MCF 10A (cell line): Measurements from ENCODE around the gene CAMTA1. TPM values are rescaled to one million over a fixed set of nuclear protein-coding genes. Genes with fewer than 3 reads are reported as not detected.

ENCODE experiments used
- BruUV-seq: library from RNA; stranded (reverse); fragments of 400-500 nt; replicated peaks from 2 replicates; lab custom pipeline; 2021; lab: Mats Ljungman, UMichigan
- CTCF ChIA-PET: fragments of 300-600 bp; sonication (Branson Sonifier 250); formaldehyde crosslinking; extraction: SDS; loops from one replicate; lab custom pipeline; 2021; ENCODE audit warnings: antibody characterized with exemption, inconsistent platforms; lab: Yijun Ruan, JAX
- POLR2A ChIA-PET: fragments of 300-600, 350-650 bp; sonication (Branson Sonifier 250); formaldehyde crosslinking; extraction: SDS; loops from one replicate; lab custom pipeline; 2020; ENCODE audit warnings: antibody characterized with exemption, inconsistent platforms; lab: Yijun Ruan, JAX
- DNase-seq: peaks from one replicate; pipeline ENCODE4 v3.0.0-alpha.2; 2018; ENCODE audit not compliant: unreplicated experiment
- H3K27ac Mint-ChIP-seq: one replicate; pipeline ENCODE4 v1.8.0; 2022; ENCODE audit warnings: mild to moderate bottlenecking, low read depth, mixed read lengths; ENCODE audit not compliant: unreplicated experiment
- H3K27me3 Mint-ChIP-seq: one replicate; pipeline ENCODE4 v1.8.0; 2022; ENCODE audit warnings: mixed read lengths; ENCODE audit not compliant: insufficient read depth, unreplicated experiment
- H3K36me3 Mint-ChIP-seq: one replicate; pipeline ENCODE4 v1.8.0; 2022; ENCODE audit warnings: mild to moderate bottlenecking, moderate library complexity, mixed read lengths; ENCODE audit not compliant: insufficient read depth, unreplicated experiment
- H3K4me1 Mint-ChIP-seq: one replicate; pipeline ENCODE4 v1.8.0; 2022; ENCODE audit warnings: mixed read lengths; ENCODE audit not compliant: insufficient read depth, unreplicated experiment
- H3K4me3 Mint-ChIP-seq: one replicate; pipeline ENCODE4 v1.8.0; 2022; ENCODE audit warnings: mild to moderate bottlenecking, moderate library complexity, mixed read lengths; ENCODE audit not compliant: unreplicated experiment
- H3K9me3 Mint-ChIP-seq: one replicate; pipeline ENCODE4 v1.8.0; 2022; ENCODE audit warnings: mixed read lengths; ENCODE audit not compliant: unreplicated experiment
- intact Hi-C: fragments of 100-400 bp; cut with micrococcal nuclease; formaldehyde crosslinking; loops from 2 replicates; pipeline ENCODE4 v1.14.1; 2022
- total RNA-seq: library from RNA; stranded (reverse); gene quantifications from 2 replicates; pipeline ENCODE4 v1.2.3, GENCODE V29; 2022
- TF ChIP-seq, protein P1 (sequence below): fragments of 200-600 bp; IDR thresholded peaks from one replicate; pipeline ENCODE4 v1.8.0; 2022; ENCODE audit warnings: antibody characterized with exemption, mild to moderate bottlenecking; ENCODE audit not compliant: unreplicated experiment

Gene CAMTA1
- total RNA-seq, 1 experiment from 2014 or later = 74.1 TPM

DNA sequence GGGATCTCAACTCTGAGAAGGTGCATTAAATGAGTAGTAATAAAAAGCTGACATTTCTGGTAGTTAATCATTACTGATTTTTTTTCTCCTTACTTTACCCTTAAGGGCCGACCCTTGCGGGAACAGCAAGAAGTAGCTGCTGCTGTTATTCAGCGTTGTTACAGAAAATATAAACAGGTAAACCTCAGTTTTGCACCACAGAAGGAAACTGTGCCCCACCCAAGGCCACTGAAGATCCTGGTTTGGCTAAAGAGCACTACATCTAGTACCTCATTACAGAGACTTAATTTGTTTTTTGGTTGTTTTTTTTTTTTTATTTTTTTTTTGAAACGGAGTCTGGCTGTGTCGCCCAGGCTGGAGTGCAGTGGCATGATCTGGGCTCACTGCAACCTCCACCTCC is 962.4 kb downstream of the CAMTA1 start:
- intact Hi-C loops = no loop called here
- peaks cover 7% of the 10 kb centered on the region for H3K4me1 Mint-ChIP-seq
- no peaks in the 10 kb centered on the region for H3K36me3 Mint-ChIP-seq
- no peak overlapping the region for H3K4me3 Mint-ChIP-seq
- BruUV-seq = no TSS peak
- no peak for DNase-seq
- no peaks in the 10 kb centered on the region for H3K9me3 Mint-ChIP-seq
- TF ChIP-seq, protein P1, sequence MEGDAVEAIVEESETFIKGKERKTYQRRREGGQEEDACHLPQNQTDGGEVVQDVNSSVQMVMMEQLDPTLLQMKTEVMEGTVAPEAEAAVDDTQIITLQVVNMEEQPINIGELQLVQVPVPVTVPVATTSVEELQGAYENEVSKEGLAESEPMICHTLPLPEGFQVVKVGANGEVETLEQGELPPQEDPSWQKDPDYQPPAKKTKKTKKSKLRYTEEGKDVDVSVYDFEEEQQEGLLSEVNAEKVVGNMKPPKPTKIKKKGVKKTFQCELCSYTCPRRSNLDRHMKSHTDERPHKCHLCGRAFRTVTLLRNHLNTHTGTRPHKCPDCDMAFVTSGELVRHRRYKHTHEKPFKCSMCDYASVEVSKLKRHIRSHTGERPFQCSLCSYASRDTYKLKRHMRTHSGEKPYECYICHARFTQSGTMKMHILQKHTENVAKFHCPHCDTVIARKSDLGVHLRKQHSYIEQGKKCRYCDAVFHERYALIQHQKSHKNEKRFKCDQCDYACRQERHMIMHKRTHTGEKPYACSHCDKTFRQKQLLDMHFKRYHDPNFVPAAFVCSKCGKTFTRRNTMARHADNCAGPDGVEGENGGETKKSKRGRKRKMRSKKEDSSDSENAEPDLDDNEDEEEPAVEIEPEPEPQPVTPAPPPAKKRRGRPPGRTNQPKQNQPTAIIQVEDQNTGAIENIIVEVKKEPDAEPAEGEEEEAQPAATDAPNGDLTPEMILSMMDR = no peak
- ChIA-PET CTCF (interaction anchor here (0.5 to 11.5 kb wide), 3 partner anchors 75 to 521 kb away, joined by 3 to 646 read pairs (median 4); no protein-coding TSS in a partner anchor), POLR2A (no interaction called here)
- H3K27me3 Mint-ChIP-seq = no peaks in the 10 kb centered on the region
- no peak overlapping the region for H3K27ac Mint-ChIP-seq

DNA sequence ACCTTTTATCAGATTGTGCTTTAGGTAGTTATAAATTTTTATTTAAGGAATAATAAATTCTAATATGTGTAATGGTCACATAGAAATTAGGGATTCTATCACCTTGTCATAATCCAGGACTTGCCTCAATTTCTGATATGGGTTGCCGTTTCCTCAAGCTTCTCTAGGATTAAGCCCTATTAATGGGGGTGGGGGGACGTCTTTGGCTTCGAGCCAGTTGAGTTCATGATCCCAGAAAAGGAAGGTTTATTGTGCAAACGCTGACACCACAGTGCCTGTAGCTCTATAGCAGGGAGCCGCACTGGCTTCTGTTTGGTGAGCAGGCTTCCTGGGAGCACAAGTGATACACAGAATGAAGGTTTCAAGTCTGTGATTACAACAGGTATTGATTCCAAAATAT is 963.9 kb downstream of the CAMTA1 start:
- peaks cover 7% of the 10 kb centered on the region for H3K27me3 Mint-ChIP-seq
- TF ChIP-seq, protein P1 = no peak
- H3K9me3 Mint-ChIP-seq = no peaks in the 10 kb centered on the region
- DNase-seq = no peak
- no TSS peak for BruUV-seq
- peaks cover 7% of the 10 kb centered on the region for H3K4me1 Mint-ChIP-seq
- intact Hi-C loops = no loop called here
- H3K27ac Mint-ChIP-seq = no peak overlapping the region
- ChIA-PET POLR2A (interaction anchor here (0.7 to 1.1 kb wide), 2 partner anchors 77 to 198 kb away, joined by 3 read pairs; no protein-coding TSS in a partner anchor), CTCF (interaction anchor here (0.7 to 11.5 kb wide), 2 partner anchors 40 to 77 kb away, joined by 3 to 646 read pairs; no protein-coding TSS in a partner anchor)
- H3K36me3 Mint-ChIP-seq = no peaks in the 10 kb centered on the region
- no peak overlapping the region for H3K4me3 Mint-ChIP-seq

DNA sequence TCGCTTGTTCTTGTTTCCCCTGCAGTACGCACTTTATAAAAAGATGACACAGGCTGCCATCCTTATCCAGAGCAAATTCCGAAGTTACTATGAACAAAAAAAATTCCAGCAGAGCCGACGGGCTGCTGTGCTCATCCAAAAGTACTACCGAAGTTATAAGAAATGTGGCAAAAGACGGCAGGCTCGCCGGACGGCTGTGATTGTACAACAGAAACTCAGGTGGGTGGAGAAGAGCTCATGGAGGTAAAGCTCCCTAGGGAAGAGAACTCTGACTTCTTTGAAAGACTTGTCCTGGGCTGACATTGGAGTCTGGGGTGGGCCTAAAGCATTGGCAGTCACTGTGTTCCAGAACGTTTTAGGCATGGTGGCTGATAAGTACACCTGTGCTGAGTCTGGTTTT is 965.9 kb downstream of the CAMTA1 start:
- H3K27me3 Mint-ChIP-seq = peaks cover 11% of the 10 kb centered on the region
- intact Hi-C loops = no loop called here
- H3K9me3 Mint-ChIP-seq = no peaks in the 10 kb centered on the region
- ChIA-PET CTCF (interaction anchor here (0.6 to 11.5 kb wide), 6 partner anchors 11 to 152 kb away, joined by 3 to 646 read pairs (median 10); no protein-coding TSS in a partner anchor), POLR2A (interaction anchor here (2.7 to 2.9 kb wide), 2 partner anchors 82 to 84 kb away, joined by 18 to 23 read pairs; no protein-coding TSS in a partner anchor)
- TF ChIP-seq, protein P1 = no peak
- H3K4me3 Mint-ChIP-seq = no peak overlapping the region
- no peaks in the 10 kb centered on the region for H3K4me1 Mint-ChIP-seq
- H3K36me3 Mint-ChIP-seq = no peaks in the 10 kb centered on the region
- DNase-seq = no peak
- no TSS peak for BruUV-seq
- no peak overlapping the region for H3K27ac Mint-ChIP-seq

DNA sequence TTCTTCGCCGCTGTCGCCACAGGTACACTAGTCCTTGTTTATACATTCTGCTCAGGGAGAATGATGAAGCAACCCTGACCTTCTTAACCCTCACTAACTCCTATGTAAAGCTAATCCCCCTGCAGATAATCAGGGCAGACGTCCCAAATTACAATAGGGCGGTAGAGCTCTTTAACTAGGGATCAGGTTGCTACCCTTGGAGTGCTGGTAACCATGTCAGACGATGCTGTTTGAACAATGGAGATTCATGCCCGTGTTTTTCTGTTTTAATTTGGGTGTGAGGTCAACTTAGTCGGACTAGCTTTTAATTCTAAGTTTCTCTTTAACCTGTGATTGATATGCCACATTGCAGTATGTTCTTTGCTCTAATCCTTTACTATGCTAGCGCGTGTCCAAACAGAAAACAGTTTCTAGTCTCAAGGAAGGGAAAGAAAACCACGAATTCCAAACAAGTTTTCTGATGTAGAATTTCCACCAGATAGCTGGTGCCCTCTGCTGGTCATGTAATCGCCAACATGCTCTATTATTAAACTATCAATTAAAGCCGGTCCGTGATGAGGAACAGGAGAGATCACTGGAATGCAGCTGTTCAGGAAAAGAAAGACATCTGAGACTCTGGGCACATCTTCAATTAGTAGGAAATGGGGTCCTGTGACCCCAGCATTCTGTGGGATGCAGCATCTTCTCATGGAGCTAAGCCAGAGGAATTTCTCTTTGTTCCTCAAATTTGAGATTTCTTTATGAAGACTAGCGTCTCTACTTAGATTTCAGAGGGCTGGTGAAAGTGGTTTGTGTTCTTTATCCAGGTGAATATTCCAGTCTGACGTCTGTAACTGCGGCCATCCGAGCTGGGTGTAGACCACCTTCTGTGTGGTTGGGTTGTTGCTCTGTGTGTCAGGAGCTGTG is 967.5 kb downstream of the CAMTA1 start:
- TF ChIP-seq, protein P1 = peak; percentile 67
- Mint-ChIP-seq H3K4me3 (peak overlapping the region; percentile 50), H3K9me3 (no peaks in the 10 kb centered on the region), H3K36me3 (no peaks in the 10 kb centered on the region), H3K27ac (no peak overlapping the region), H3K27me3 (peaks cover 11% of the 10 kb centered on the region), H3K4me1 (no peaks in the 10 kb centered on the region)
- DNase-seq = peak; percentile 68
- BruUV-seq = no TSS peak
- intact Hi-C loops = loop anchor here (1.0 kb wide), 2 partner anchors 85 to 150 kb away; no protein-coding TSS in a partner anchor
- POLR2A ChIA-PET = interaction anchor here (0.5 to 2.9 kb wide), 9 partner anchors 7 to 664 kb away, joined by 3 to 23 read pairs (median 4); no protein-coding TSS in a partner anchor
- CTCF ChIA-PET = interaction anchor here (0.6 to 11.5 kb wide), 48 partner anchors 10 to 1248 kb away, joined by 3 to 646 read pairs (median 4); no protein-coding TSS in a partner anchor
